IgD-negative memory B cell (primary cell): ENCODE results near the gene SLIT3. TPM values are rescaled to one million over a fixed set of nuclear protein-coding genes. Genes with fewer than 3 reads are reported as not detected.

Experiments
- H3K27ac Mint-ChIP-seq, 3 donors: one replicate each; pipeline ENCODE4 v1.8.0; 2020 to 2022; ENCODE audit warnings: mild to moderate bottlenecking in 3 of 3, mixed read lengths in 3 of 3, moderate library complexity in 1 of 3
- H3K27me3 Mint-ChIP-seq: one replicate; pipeline ENCODE4 v1.8.0; 2021; ENCODE audit warnings: mixed read lengths
- H3K36me3 Mint-ChIP-seq: one replicate; pipeline ENCODE4 v1.8.0; 2020; ENCODE audit warnings: mild to moderate bottlenecking, mixed read lengths
- H3K4me1 Mint-ChIP-seq, 3 donors: one replicate each; pipeline ENCODE4 v1.8.0; 2020 to 2022; ENCODE audit warnings: mixed read lengths in 3 of 3, mild to moderate bottlenecking in 1 of 3
- H3K4me3 Mint-ChIP-seq, 4 donors: one replicate each; pipeline ENCODE4 v1.8.0; 2020 to 2022; ENCODE audit warnings: mild to moderate bottlenecking in 4 of 4, mixed read lengths in 4 of 4, moderate library complexity in 3 of 4
- H3K9me3 Mint-ChIP-seq, 3 donors: one replicate each; pipeline ENCODE4 v1.8.0; 2020 to 2021; ENCODE audit warnings: mixed read lengths in 3 of 3, mild to moderate bottlenecking in 1 of 3
- polyA plus RNA-seq: library from polyadenylated mRNA; unstranded; fragments of 300-500 nt; fragmentation: Illumina TruSeq; gene quantifications from one replicate; pipeline ENCODE4 v1.2.3, GENCODE V29; 2021

The SLIT3 gene
- polyA plus RNA-seq, 1 donor from 2014 or later: not detected

- Mint-ChIP-seq H3K4me1 (no peaks in the 10 kb centered on the region), H3K27me3 (peaks cover 4% of the 10 kb centered on the region), H3K9me3 (peaks cover 0 to 12% (median 3%) of the 10 kb centered on the region in 3 donors), H3K27ac (no peak overlapping the region), H3K4me3 (no peak overlapping the region), H3K36me3 (no peaks in the 10 kb centered on the region)
Observed at GRCh38 chr5:169288066-169288930, 12.6 kb downstream of the SLIT3 start.

- no peaks in the 10 kb centered on the region for H3K36me3 Mint-ChIP-seq
- H3K9me3 Mint-ChIP-seq: peaks cover 0 to 12% (median 3%) of the 10 kb centered on the region in 3 donors
- H3K4me1 Mint-ChIP-seq: no peaks in the 10 kb centered on the region
- no peak overlapping the region for H3K4me3 Mint-ChIP-seq
- peaks cover 3% of the 10 kb centered on the region for H3K27me3 Mint-ChIP-seq
- H3K27ac Mint-ChIP-seq: no peak overlapping the region
Observed at GRCh38 chr5:169287529-169287928, 13.4 kb downstream of the SLIT3 start.

- Mint-ChIP-seq H3K4me3 (no peak overlapping the region), H3K27ac (no peak overlapping the region), H3K9me3 (peaks cover 0 to 12% (median 3%) of the 10 kb centered on the region in 3 donors), H3K27me3 (peaks cover 3% of the 10 kb centered on the region), H3K36me3 (no peaks in the 10 kb centered on the region), H3K4me1 (no peaks in the 10 kb centered on the region)
Observed at GRCh38 chr5:169286572-169287300, 14.2 kb downstream of the SLIT3 start.

GRCh38 chr5:169283887-169284286 lies 17.1 kb downstream of the SLIT3 start:
- no peak overlapping the region for H3K4me3 Mint-ChIP-seq
- no peaks in the 10 kb centered on the region for H3K36me3 Mint-ChIP-seq
- H3K4me1 Mint-ChIP-seq: no peaks in the 10 kb centered on the region
- H3K27me3 Mint-ChIP-seq: peaks cover 5% of the 10 kb centered on the region
- peaks cover 0 to 12% (median 3%) of the 10 kb centered on the region in 3 donors for H3K9me3 Mint-ChIP-seq
- no peak overlapping the region for H3K27ac Mint-ChIP-seq

GRCh38 chr5:169281625-169282024 lies 19.3 kb downstream of the SLIT3 start:
- no peak overlapping the region for H3K4me3 Mint-ChIP-seq
- H3K36me3 Mint-ChIP-seq: no peaks in the 10 kb centered on the region
- peaks cover 0 to 12% (median 3%) of the 10 kb centered on the region in 3 donors for H3K9me3 Mint-ChIP-seq
- peaks cover 3% of the 10 kb centered on the region for H3K27me3 Mint-ChIP-seq
- H3K4me1 Mint-ChIP-seq: no peaks in the 10 kb centered on the region
- no peak overlapping the region for H3K27ac Mint-ChIP-seq

- Mint-ChIP-seq H3K9me3 (peaks cover 0 to 5% (median 3%) of the 10 kb centered on the region in 3 donors), H3K27me3 (peaks cover 3% of the 10 kb centered on the region), H3K4me1 (no peaks in the 10 kb centered on the region), H3K27ac (no peak overlapping the region), H3K4me3 (no peak overlapping the region), H3K36me3 (no peaks in the 10 kb centered on the region)
Observed at GRCh38 chr5:169280696-169281095, 20.2 kb downstream of the SLIT3 start.

- no peak overlapping the region for H3K4me3 Mint-ChIP-seq
Observed at GRCh38 chr5:169280286-169280685, 20.7 kb downstream of the SLIT3 start.

GRCh38 chr5:169279125-169279524 lies 21.8 kb downstream of the SLIT3 start:
- no peaks in the 10 kb centered on the region for H3K36me3 Mint-ChIP-seq
- no peak overlapping the region for H3K4me3 Mint-ChIP-seq
- peaks cover 3% of the 10 kb centered on the region for H3K27me3 Mint-ChIP-seq
- H3K4me1 Mint-ChIP-seq: no peaks in the 10 kb centered on the region
- H3K9me3 Mint-ChIP-seq: peaks cover 0 to 1% (median 1%) of the 10 kb centered on the region in 3 donors
- no peak overlapping the region for H3K27ac Mint-ChIP-seq

More at GRCh38 chr5:169280286-169280685, 20.7 kb downstream of the SLIT3 start:
- Mint-ChIP-seq H3K27ac (no peak overlapping the region), H3K9me3 (peaks cover 0 to 4% (median 1%) of the 10 kb centered on the region in 3 donors), H3K4me1 (no peaks in the 10 kb centered on the region), H3K27me3 (peaks cover 3% of the 10 kb centered on the region), H3K36me3 (no peaks in the 10 kb centered on the region)

GRCh38 chr5:169273881-169274280 lies 27.1 kb downstream of the SLIT3 start:
- Mint-ChIP-seq H3K27me3 (no peaks in the 10 kb centered on the region), H3K36me3 (no peaks in the 10 kb centered on the region), H3K4me3 (no peak overlapping the region), H3K9me3 (peaks cover 0 to 1% (median 0%) of the 10 kb centered on the region in 3 donors), H3K27ac (no peak overlapping the region), H3K4me1 (no peaks in the 10 kb centered on the region)

GRCh38 chr5:169273451-169273850 lies 27.5 kb downstream of the SLIT3 start:
- Mint-ChIP-seq H3K36me3 (no peaks in the 10 kb centered on the region), H3K9me3 (peaks cover 0 to 1% (median 0%) of the 10 kb centered on the region in 3 donors)

GRCh38 chr5:169272731-169273427 lies 28.1 kb downstream of the SLIT3 start:
- Mint-ChIP-seq H3K4me3 (no peak overlapping the region), H3K4me1 (no peaks in the 10 kb centered on the region), H3K27me3 (no peaks in the 10 kb centered on the region), H3K9me3 (peaks cover 0 to 1% (median 0%) of the 10 kb centered on the region in 3 donors), H3K36me3 (no peaks in the 10 kb centered on the region), H3K27ac (no peak overlapping the region)

More at GRCh38 chr5:169273451-169273850, 27.5 kb downstream of the SLIT3 start:
- no peak overlapping the region for H3K27ac Mint-ChIP-seq
- H3K4me3 Mint-ChIP-seq: no peak overlapping the region
- H3K4me1 Mint-ChIP-seq: no peaks in the 10 kb centered on the region
- no peaks in the 10 kb centered on the region for H3K27me3 Mint-ChIP-seq

GRCh38 chr5:169272111-169272510 lies 28.8 kb downstream of the SLIT3 start:
- peaks cover 0 to 1% (median 0%) of the 10 kb centered on the region in 3 donors for H3K9me3 Mint-ChIP-seq
- H3K27me3 Mint-ChIP-seq: no peaks in the 10 kb centered on the region
- H3K4me1 Mint-ChIP-seq: no peaks in the 10 kb centered on the region
- H3K27ac Mint-ChIP-seq: no peak overlapping the region
- no peak overlapping the region for H3K4me3 Mint-ChIP-seq
- H3K36me3 Mint-ChIP-seq: no peaks in the 10 kb centered on the region

GRCh38 chr5:169270827-169271226 lies 30.1 kb downstream of the SLIT3 start:
- Mint-ChIP-seq H3K4me1 (no peaks in the 10 kb centered on the region), H3K4me3 (no peak overlapping the region), H3K27ac (no peak overlapping the region), H3K27me3 (no peaks in the 10 kb centered on the region), H3K36me3 (no peaks in the 10 kb centered on the region), H3K9me3 (no peaks in the 10 kb centered on the region)

GRCh38 chr5:169268019-169268418 lies 32.9 kb downstream of the SLIT3 start:
- Mint-ChIP-seq H3K4me3 (no peak overlapping the region), H3K27me3 (peaks cover 7% of the 10 kb centered on the region), H3K36me3 (no peaks in the 10 kb centered on the region), H3K4me1 (no peaks in the 10 kb centered on the region), H3K27ac (no peak overlapping the region), H3K9me3 (no peaks in the 10 kb centered on the region)

- peak overlapping the region in 1 of 3 donors; percentile 69 for H3K27ac Mint-ChIP-seq
Observed at GRCh38 chr5:169265888-169266287, 35.1 kb downstream of the SLIT3 start.

More at GRCh38 chr5:169265888-169266287, 35.1 kb downstream of the SLIT3 start:
- Mint-ChIP-seq H3K9me3 (peaks cover 0 to 2% (median 0%) of the 10 kb centered on the region in 3 donors), H3K4me1 (no peaks in the 10 kb centered on the region), H3K4me3 (no peak overlapping the region), H3K36me3 (no peaks in the 10 kb centered on the region), H3K27me3 (peaks cover 11% of the 10 kb centered on the region)
